GM19035 (cell line): ENCODE data around the gene SDHAF2.
"Not testable (repeated sequence)": the region's sequence is repeated elsewhere in the genome, so short reads cannot be mapped to it uniquely, and the experiment has no call there.

Experiments
- ATAC-seq: cut with Tn5 transposase; IDR thresholded peaks from one replicate; pipeline ENCODE4 v1.9.1; 2021; ENCODE audit not compliant: unreplicated experiment

The SDHAF2 gene

DNA sequence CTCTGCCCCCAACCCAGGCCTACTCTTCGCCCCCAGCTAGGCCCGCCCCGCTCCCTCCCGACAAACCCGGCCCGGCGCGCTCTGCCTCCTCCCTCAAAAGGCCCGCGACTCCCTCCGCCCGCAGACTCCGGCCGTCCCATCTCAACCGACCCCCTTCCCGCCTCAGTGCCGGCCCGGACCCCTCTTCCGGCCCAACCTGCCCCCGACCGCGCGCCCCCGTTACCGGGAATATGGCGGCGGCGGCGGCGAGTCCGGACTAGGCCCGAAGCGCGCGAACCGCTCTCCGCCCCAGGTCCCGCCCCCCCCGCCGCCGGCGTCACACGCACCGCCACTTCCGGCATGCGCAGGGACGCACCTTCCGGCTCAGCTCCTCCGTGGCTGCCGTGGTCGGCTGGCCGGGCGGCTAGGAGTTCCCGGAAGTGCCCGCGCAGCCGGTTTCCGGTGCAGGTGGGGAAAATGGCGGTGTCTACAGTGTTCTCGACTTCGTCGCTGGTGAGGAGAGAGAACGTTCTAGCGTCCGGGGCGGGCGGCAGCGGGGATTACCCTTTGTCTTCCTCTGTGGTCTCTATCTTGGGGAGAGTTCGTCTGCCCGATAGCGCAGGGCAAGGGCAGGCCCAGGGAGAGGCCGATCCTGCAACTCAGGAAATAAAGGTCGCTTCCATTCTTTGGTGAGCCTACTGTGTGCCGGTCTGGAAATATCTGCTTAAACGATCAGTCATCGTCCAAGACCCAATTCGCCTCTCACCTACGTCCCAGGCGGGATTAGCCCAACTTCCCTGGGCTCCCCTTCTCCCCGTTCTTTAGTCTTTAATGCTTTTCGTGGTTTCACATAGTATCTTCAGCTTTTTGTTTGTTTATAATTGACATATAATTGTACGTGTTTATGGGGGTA, at the start of gene SDHAF2, which contains the start of gene CPSF7:
TSS of gene SDHAF2 (plus strand) at position 434 of the 892 bp plus-strand sequence. CDS start at position 457, 23 bp downstream.
TSS of gene CPSF7 (minus strand) at position 285 of the 892 bp plus-strand sequence. CDS start 740 bp downstream, outside the sequence.
- ATAC-seq = peak; percentile 88

- no peak for ATAC-seq
Observed at GRCh38 chr11:61380884-61381283, 49.0 kb upstream of the SDHAF2 start.

DNA sequence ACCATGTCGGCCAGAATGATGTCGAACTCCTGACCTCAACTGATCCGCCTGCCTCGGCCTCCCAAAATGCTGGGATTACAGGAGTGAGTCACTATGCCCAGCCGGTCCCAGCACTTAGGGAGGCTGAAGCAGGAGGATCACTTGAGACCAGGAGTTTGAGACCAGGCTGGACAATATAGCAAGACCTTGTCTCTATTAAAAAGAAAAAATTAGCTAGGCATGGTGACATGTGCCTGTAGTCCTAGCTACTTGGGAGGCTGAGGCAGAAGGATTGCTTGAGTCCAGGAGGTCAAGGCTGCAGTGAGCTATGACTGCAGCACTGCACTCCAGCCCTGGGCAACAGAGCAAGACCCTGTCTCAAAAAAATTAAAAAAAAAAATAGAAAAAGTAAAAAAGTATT, 46.1 kb upstream of the SDHAF2 start:
- not testable (repeated sequence) for ATAC-seq

- no peak for ATAC-seq
Observed at GRCh38 chr11:61384271-61385242, 45.4 kb upstream of the SDHAF2 start.

- ATAC-seq = no peak
Observed at GRCh38 chr11:61390161-61390560, 39.8 kb upstream of the SDHAF2 start.

GRCh38 chr11:61392981-61393595, 36.8 kb upstream of the SDHAF2 start:
- peak; percentile 14 for ATAC-seq

DNA sequence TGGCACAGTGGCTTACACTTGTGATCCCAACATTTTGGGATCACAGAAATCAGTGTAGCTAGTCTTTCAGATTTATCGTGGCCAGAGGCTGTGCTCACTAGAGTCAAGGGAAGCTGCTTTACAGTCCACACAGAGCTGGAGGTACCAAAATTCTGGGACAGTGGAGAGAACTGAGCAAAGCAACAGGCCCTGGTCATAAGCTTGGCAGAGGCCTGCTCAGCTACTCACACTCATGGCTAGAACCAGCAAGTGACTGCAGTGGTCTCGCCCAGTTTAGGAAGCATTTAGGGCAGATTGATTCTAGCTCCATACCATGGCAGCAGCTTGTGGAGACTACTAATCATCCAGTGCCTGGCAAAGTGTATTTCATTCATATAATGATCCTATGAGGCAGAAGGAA, 28.8 kb upstream of the SDHAF2 start:
- ATAC-seq = no peak

GRCh38 chr11:61401573-61401972, 28.4 kb upstream of the SDHAF2 start:
- no peak for ATAC-seq

DNA sequence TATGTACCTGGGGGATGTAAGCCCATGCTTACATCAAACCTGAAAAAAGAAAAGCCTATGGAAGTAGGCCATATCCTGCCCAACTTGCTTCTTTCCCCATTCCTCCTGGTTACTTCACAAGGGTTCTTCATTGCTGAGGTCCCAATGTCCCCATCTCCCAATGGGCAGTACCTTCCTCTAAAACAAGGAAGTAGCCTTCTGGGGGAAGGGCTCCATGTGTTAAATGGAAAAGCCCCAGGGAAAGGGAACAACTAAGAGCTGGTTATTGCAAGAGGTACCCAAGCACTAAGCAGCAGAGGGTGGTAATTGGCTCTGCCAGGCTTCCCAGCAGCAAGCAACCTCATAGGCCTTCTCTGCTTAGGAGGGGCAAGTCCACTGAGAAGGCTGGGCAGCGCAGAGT, 26.3 kb upstream of the SDHAF2 start:
- no peak for ATAC-seq

- no peak for ATAC-seq
Observed at GRCh38 chr11:61404103-61404502, 25.8 kb upstream of the SDHAF2 start.

- no peak for ATAC-seq
Observed at GRCh38 chr11:61404641-61405040, 25.3 kb upstream of the SDHAF2 start.

DNA sequence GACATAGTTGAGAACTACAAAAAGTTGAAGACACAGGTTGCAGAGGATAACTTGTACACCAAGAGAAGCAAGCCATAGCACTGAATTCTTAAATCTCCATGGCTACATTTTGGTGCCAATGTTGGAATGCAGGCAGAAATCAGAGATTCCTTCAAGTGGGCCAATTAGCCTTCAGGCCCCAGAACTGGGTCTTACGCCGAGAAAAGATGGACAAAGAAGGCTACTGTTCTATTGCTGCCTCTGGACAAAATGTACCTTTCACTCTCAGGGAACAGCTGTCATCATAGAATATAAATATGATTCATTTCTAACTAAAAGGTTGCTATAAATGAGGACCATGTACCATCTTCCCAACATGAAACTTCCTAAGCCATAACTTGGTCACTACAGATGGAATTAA, 23.9 kb upstream of the SDHAF2 start:
- no peak for ATAC-seq

DNA sequence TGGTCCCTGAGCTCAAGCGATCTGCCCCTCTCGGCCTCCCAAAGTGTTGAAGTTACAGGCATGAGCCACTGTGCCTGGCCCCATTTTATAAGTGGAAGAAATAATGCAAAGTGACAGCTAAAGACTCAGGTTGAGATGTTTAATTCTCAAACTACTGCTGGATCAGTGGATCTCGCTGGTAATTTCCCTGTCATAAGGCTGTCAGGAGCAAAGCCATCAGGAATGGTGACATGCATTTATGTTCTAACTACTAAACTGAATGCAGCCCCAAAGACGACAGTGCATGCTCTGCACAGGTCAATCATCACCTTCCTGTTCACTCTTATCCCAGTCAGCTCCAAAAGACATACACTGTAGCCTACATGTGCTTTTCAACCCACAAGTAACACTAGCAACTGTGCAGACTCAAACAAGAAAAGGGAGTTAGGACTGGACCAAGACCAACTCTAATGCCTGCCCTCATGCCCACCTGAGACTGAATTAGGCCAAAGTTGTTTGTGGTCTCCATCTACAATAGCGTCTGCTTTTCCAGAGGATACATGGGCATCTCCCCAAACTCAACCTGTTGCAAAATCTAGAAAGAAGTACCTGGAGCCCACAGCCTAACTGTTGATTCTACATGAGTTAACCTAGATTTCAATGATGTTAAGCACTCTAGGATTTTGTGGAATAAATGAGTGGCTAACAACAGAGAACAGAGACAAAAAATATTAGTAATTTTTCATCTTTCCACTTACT, 22.8 kb upstream of the SDHAF2 start:
- no peak for ATAC-seq

- no peak for ATAC-seq
Observed at GRCh38 chr11:61411589-61411988, 18.3 kb upstream of the SDHAF2 start.

GRCh38 chr11:61413496-61413895, 16.4 kb upstream of the SDHAF2 start:
- ATAC-seq = no peak

DNA sequence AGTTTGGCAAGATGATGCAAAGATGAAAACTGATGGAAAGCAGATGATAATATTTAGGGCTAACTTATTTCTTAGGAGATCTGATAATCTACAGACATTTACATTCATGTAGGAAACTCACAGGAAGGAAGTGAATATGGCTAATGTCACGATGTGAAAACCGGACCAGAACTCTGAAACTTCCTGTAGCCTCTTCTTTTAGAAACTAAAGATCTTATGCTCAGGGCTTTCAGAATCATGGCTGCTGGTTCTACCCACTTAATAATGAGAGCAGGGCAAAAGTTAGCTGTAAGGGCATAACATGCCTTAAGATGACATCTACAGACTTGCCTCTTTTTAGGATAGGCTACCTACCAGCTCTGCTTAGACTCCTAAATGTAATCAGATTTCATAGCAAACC, 15.4 kb upstream of the SDHAF2 start:
- no peak for ATAC-seq

GRCh38 chr11:61415381-61415780, 14.5 kb upstream of the SDHAF2 start:
- no peak for ATAC-seq

DNA sequence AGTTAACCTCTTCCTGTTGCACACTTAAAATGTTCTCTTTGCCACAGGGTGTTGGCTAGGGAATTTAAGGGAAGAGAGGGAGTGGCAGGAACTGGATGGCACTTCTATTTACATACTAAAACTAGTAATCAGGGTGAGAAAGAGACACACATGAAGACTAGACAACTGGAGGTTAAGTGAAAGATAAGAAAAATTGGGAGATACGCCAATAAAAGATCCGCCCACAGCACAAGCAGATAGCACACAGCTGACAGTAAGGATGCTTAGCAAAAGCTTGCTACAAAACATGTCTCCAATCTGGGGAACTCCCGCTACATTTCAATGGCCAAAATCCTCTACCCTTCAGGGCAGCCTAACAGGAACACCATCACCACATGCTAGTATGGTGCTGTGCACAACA, 13.0 kb upstream of the SDHAF2 start:
- ATAC-seq = no peak

- ATAC-seq = no peak
Observed at GRCh38 chr11:61417670-61418069, 12.3 kb upstream of the SDHAF2 start.

GRCh38 chr11:61418136-61418535, 11.8 kb upstream of the SDHAF2 start:
- no peak for ATAC-seq
